Measurements from ENCODE around the gene ZNF469. TPM values are rescaled to one million over a fixed set of nuclear protein-coding genes. Genes with fewer than 3 reads are reported as not detected.

The ZNF469 gene
- total RNA-seq, 1 experiment from 2014 or later, result 0.09 TPM

GRCh38 chr16:88412766-88413165 is 30.0 kb downstream of the ZNF469 start:
- intact Hi-C loops (cut with micrococcal nuclease; ENCODE audit: unreplicated experiment), result no loop called here
- H3K4me1 ChIP-seq (ENCODE audit: insufficient read depth, low read length, poor library complexity, severe bottlenecking), result peaks cover 8% of the 10 kb centered on the region
- H3K4me3 ChIP-seq (ENCODE audit: low read depth, low read length, poor library complexity, severe bottlenecking), result no peak overlapping the region
- no peaks in the 10 kb centered on the region for H3K27me3 ChIP-seq (replicated peaks; ENCODE audit: insufficient read depth, low read depth, low read length, poor library complexity)
- POLR2A ChIA-PET (ENCODE audit: low non-redundant PET), result no interaction called here
- H3K27ac ChIP-seq (ENCODE audit: low read depth, low read length, poor library complexity, severe bottlenecking), result no peak overlapping the region
- H3K9me3 ChIP-seq (ENCODE audit: low read depth, low read length, poor library complexity, severe bottlenecking), result no peaks in the 10 kb centered on the region
- CTCF ChIA-PET, result no interaction called here
- no peaks in the 10 kb centered on the region for H3K36me3 ChIP-seq (ENCODE audit: insufficient read depth, low read length, poor library complexity, severe bottlenecking)
- DNase-seq (ENCODE audit: low spot score), result no peak
- TF ChIP-seq EZH2 (IDR thresholded peaks at IDR 0.05; ENCODE audit: borderline replicate concordance, low read depth, low read length, poor library complexity, severe bottlenecking), result no peak
- no peak for TF ChIP-seq CTCF (conservative IDR thresholded peaks at IDR 0.05; ENCODE audit: low read depth, low read length)
- BruUV-seq (replicated peaks), result no TSS peak

- ChIA-PET POLR2A (ENCODE audit: low non-redundant PET) (interaction anchor here (0.6 kb wide), 1 partner anchor 395 kb away, joined by 3 read pairs; no protein-coding TSS in a partner anchor), CTCF (no interaction called here)
- intact Hi-C loops (cut with micrococcal nuclease; ENCODE audit: unreplicated experiment), result no loop called here
- Histone ChIP-seq H3K27me3 (replicated peaks; ENCODE audit: insufficient read depth, low read depth, low read length, poor library complexity) (no peaks in the 10 kb centered on the region), H3K27ac (ENCODE audit: low read depth, low read length, poor library complexity, severe bottlenecking) (no peak overlapping the region), H3K4me1 (ENCODE audit: insufficient read depth, low read length, poor library complexity, severe bottlenecking) (peaks cover 8% of the 10 kb centered on the region), H3K36me3 (ENCODE audit: insufficient read depth, low read length, poor library complexity, severe bottlenecking) (no peaks in the 10 kb centered on the region), H3K9me3 (ENCODE audit: low read depth, low read length, poor library complexity, severe bottlenecking) (no peaks in the 10 kb centered on the region), H3K4me3 (ENCODE audit: low read depth, low read length, poor library complexity, severe bottlenecking) (no peak overlapping the region)
- BruUV-seq (replicated peaks), result no TSS peak
- no peak for DNase-seq (ENCODE audit: low spot score)
- no peak for TF ChIP-seq EZH2 (IDR thresholded peaks at IDR 0.05; ENCODE audit: borderline replicate concordance, low read depth, low read length, poor library complexity, severe bottlenecking)
- TF ChIP-seq CTCF (conservative IDR thresholded peaks at IDR 0.05; ENCODE audit: low read depth, low read length), result no peak
Observed at GRCh38 chr16:88413231-88413630, 30.5 kb downstream of the ZNF469 start.

GRCh38 chr16:88413631-88414030 is 30.9 kb downstream of the ZNF469 start:
- no peak for TF ChIP-seq EZH2 (IDR thresholded peaks at IDR 0.05; ENCODE audit: borderline replicate concordance, low read depth, low read length, poor library complexity, severe bottlenecking)
- TF ChIP-seq CTCF (conservative IDR thresholded peaks at IDR 0.05; ENCODE audit: low read depth, low read length), result no peak
- CTCF ChIA-PET, result no interaction called here
- Histone ChIP-seq H3K36me3 (ENCODE audit: insufficient read depth, low read length, poor library complexity, severe bottlenecking) (no peaks in the 10 kb centered on the region), H3K9me3 (ENCODE audit: low read depth, low read length, poor library complexity, severe bottlenecking) (no peaks in the 10 kb centered on the region), H3K4me1 (ENCODE audit: insufficient read depth, low read length, poor library complexity, severe bottlenecking) (peaks cover 8% of the 10 kb centered on the region), H3K4me3 (ENCODE audit: low read depth, low read length, poor library complexity, severe bottlenecking) (no peak overlapping the region), H3K27ac (ENCODE audit: low read depth, low read length, poor library complexity, severe bottlenecking) (no peak overlapping the region), H3K27me3 (replicated peaks; ENCODE audit: insufficient read depth, low read depth, low read length, poor library complexity) (no peaks in the 10 kb centered on the region)
- POLR2A ChIA-PET (ENCODE audit: low non-redundant PET), result interaction anchor here (0.6 kb wide), 1 partner anchor 396 kb away, joined by 3 read pairs; no protein-coding TSS in a partner anchor
- no TSS peak for BruUV-seq (replicated peaks)
- intact Hi-C loops (cut with micrococcal nuclease; ENCODE audit: unreplicated experiment), result no loop called here
- no peak for DNase-seq (ENCODE audit: low spot score)

All from A673 (cell line).